GM21717 (cell line): ENCODE results near the gene OR1J4.
"Not testable (repeated sequence)": the region's sequence is repeated elsewhere in the genome, so short reads cannot be mapped to it uniquely, and the experiment has no call there.

ENCODE experiments used
- ATAC-seq: cut with Tn5 transposase; IDR thresholded peaks from one replicate; pipeline ENCODE4 v1.9.1; 2021; ENCODE audit warnings: mild to moderate bottlenecking, moderate library complexity; ENCODE audit not compliant: unreplicated experiment

Gene OR1J4, protein sequence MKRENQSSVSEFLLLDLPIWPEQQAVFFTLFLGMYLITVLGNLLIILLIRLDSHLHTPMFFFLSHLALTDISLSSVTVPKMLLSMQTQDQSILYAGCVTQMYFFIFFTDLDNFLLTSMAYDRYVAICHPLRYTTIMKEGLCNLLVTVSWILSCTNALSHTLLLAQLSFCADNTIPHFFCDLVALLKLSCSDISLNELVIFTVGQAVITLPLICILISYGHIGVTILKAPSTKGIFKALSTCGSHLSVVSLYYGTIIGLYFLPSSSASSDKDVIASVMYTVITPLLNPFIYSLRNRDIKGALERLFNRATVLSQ

DNA sequence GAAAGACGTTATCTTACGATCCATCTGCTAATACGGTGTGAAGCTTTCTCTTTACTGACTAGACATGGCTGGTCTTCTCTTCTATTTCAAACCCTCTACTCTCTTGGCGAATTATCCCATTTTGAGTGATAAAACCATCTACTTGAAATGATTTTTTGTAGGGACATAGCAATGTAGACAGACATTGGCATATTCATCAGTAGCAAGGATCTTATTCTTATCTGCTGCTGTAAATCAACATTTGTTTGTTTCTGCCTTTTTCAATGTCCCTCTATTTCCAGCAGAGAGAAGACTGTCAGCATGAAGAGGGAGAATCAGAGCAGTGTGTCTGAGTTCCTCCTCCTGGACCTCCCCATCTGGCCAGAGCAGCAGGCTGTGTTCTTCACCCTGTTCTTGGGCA lies at the start of gene OR1J4:
Gene OR1J4 (plus strand): TSS at position 301 of the 400 bp plus-strand sequence. CDS start 0 bp downstream, at position 301.
- ATAC-seq, result no peak

DNA sequence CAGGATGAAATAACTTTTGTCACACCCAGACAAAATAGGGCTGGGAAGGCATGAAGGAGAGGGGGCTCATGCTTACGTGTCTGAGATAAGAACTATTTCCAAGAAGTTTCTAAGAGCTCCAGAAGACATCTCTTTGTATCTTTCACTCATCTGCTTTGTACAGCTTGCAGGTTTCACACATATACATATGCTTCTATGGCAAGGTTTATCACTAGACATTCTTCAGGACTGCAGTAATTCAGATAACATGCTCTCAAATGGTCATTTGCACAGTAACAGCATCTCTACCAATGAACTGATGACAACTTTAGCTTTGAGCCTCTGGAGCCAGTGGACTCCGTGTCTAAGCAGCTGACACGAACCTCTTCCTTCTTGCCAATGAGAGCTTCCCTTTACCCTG lies 44.4 kb upstream of the OR1J4 start:
- no peak for ATAC-seq

DNA sequence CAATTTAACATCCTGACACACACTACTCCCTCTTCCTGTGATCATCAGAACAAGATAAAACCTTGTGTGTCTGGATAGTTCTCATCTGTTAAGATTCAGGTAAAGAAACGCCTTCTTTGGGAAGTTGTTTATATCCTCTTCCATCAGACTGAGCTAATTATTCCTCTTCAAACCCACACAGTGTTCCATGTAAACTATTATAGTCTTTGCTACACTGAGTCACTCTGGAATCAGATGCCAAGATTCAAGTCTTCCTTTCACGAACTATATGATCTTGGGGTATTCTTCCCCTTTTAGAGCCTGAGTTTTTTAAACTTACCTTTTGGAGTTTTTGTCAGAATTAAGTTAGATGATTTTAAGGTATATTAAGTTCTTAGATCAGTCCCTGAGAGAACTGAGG lies 43.2 kb upstream of the OR1J4 start:
- no peak for ATAC-seq

DNA sequence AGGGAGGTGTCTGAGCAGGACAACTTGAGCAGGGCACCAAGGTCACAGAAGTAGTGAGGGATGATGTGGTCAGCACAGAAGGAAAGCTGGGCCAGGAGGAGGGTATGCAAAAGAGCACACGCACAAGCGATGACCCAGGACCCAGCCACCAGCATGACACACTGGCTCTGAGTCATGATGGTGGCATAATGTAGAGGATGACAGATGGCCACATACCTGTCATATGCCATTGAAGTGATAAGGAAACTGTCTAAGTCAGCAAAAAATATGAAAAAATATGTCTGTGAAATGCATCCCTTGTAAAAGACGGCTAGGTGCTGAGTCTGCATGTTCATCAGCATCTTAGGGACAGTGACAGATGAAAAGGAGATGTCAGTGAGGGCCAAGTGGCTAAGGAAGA lies 41.6 kb upstream of the OR1J4 start:
- no peak for ATAC-seq

DNA sequence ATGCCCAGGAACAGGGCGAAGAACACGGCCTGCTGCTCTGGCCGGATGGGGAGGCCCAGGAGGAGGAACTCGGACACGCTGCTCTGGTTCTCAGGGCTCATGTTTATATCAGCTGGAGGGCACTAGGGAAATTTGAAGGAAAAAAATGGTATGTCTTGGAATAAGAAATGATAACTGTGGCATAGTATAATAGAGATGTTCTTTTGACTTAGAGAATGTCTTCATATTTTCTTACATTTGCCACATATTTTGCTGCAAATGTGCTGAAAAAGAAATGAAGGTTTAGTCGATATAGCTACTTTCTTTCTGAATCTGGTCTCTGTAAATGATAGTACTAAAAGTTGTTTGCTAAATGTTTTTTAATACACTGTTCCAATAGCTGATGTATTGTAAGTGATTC lies 41.1 kb upstream of the OR1J4 start, which contains the start of gene OR1J1:
Gene OR1J1 (minus strand): TSS at position 101 of the 400 bp plus-strand sequence. CDS start 0 bp downstream, at position 101.
- ATAC-seq, result no peak

DNA sequence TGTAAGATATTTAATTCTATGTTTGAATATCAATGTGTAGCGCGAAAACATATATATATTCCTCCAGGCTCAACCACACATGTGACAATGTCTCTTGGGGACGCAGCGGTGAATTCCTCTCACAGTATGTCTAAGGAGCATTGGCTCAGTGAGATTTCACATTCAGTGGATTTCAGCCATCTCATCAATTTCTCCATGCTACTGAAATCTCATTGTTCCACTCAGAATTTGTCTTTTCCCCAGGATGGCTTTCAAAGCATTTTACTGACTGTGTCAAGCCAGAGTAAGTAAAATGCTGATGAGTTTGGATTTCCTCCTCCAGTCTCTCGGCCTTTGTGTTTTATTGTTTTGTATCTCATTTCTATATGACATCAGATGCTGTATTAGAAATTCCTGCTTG lies 39.9 kb upstream of the OR1J4 start:
- no peak for ATAC-seq

DNA sequence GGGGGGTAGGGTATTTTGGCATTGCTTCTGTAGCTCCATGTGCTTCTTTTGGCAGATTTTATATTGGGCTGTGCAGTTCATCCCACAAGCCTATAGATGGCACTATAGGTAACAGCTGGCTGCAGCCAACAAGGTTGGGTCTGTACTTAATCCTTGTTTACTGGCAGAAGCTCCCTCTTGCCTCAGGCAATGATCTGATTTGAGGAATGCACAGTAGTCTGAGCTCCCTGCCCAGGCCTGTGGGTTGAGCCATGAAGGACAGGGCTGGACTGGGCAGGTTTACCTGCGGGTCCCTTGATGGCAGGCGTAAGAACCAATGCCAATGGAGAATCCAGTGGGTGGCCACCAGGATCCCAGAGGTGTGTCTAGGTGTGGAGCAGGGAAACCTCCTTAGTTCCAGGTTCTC lies 20.1 kb upstream of the OR1J4 start:
- no peak for ATAC-seq

DNA sequence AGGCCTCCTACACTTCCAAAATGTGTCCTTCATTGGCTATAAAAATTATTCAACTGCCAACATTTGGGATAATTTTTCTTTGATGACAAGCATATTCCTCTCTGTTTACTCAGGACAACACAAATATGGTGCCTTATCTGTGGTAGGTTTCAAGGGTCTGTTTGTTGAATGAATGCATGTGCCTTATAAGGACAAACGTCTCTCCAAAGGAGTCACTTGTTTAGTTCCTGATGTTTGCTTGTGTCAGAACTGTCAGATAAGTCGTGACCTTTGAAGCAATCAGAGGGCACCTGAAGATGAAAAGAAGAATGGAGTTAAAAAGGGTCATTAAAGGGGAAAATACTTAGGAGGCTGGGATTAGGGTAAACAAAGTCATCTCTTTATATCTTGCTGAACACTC lies 12.0 kb upstream of the OR1J4 start:
- ATAC-seq, result no peak

DNA sequence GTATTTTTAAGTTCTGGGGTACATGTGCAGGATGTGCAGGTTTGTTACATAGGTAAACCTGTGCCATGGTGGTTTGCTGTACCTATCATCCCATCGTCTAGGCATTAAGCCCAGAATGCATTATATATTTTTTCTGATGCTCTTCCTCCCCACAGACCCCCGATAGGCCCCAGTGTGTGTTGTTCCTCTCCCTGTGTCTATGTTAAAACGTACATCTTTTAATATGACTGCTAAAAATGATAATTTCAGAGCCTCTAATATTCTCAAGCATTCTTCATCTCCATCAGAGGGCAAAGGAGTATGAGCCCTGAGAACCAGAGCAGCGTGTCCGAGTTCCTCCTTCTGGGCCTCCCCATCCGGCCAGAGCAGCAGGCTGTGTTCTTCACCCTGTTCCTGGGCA lies 8.4 kb upstream of the OR1J4 start, which contains the start of gene OR1J2:
Gene OR1J2 (plus strand): TSS at position 301 of the 400 bp plus-strand sequence. CDS start 0 bp downstream, at position 301.
- ATAC-seq, result no peak

DNA sequence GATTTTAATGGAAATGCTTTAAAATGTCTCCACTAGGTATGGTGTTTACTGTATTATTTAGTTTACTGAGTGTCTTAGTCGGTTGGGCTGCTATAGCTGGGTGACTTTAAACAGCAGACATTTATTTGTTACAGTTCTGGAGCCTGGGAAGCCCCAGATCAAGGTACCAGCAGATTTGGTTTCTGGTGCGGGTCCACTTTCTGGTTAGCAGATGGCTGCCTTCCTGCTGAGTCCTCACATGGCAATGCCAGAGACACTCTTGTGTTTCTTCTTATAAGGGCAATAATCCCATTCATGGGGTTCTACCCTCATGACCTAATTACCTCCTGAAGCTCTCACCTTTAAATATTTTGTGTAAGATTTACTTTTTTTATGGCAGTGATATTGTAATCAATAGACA lies 715 bp upstream of the OR1J4 start:
- no peak for ATAC-seq

DNA sequence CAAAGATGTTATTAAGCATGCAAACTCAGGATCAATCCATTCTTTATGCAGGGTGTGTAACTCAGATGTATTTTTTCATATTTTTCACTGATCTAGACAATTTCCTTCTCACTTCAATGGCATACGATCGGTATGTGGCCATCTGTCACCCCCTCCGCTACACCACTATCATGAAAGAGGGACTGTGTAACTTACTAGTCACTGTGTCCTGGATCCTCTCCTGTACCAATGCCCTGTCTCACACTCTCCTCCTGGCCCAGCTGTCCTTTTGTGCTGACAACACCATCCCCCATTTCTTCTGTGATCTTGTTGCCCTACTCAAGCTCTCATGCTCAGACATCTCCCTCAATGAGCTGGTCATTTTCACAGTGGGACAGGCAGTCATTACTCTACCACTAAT lies 435 bp downstream of the OR1J4 start:
- ATAC-seq, result no peak

DNA sequence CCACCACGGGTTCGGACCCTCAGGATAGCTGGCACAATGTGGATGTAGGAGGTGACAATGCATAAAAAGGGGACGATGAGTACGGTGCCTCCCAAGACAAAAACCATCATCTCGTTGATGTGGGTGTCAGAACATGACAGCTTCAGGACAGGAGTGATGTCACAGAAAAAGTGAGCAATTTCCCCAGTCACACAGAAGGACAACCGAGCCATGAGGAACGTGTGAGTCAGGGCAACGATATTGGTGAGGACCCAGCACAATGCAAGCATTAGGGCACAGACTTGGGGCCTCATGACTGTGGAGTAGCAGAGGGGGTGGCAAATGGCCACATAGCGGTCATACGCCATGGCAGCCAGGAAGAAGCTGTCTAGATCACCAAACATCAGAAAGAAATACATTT lies 7.7 kb downstream of the OR1J4 start:
- no peak for ATAC-seq

DNA sequence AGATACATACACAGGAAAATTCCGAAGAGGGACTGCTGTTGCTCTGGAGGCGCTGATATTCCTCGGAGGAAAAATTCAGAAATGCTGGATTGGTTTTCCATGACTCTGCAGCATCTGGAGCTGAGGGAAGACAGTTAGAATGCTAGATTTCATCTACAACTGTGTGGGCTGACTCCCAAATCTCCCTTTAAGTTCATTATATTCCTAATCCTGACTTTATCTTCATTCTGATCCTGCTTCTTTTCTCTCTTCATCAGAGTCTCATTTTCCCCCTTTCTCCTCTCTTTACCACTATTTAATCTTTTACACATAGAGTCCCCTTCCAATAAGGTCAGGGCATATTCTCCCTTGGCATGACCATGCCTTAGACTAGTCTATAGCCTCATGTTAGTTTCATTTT lies 8.3 kb downstream of the OR1J4 start, which contains the start of gene OR1N1:
Gene OR1N1 (minus strand): TSS at position 101 of the 400 bp plus-strand sequence. CDS start 0 bp downstream, at position 101.
- ATAC-seq, result no peak

DNA sequence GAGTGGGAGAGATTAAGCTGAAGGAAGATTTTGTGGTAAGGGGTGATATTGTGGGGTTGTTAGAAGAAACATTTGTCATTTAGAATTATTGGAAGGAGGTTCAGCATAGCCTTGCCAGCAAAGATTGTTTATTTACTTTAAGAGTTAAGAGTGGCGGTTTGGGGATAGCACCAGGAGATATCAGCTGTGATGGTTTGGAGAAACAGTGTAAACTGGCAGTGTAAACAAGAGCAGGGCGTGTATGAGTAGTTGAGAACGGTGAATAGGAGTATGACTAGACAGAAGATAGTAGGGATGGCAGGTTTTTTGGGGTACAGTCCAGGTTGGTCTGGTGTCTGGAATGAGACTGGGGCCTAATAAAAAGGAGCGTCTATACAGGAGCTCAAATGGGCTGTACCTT lies 12.2 kb downstream of the OR1J4 start:
- ATAC-seq, result not testable (repeated sequence)

DNA sequence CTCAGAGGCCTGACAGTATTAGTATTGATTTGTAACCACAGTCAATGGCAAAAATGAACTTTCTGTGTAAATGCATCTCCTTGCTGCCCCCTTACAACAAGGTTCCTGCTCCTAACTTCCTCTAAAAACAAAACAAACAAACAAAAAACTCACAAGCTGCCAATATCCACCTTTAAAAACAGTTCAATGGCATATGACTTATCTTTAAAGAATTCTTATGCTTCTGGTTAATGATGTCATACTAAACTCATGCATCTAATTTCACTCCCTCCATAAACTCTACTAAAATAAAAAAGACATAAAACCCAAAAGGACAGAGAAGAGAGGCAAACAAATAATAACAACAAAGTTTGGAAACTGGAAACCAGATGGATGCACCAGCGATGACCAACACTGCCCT lies 17.2 kb downstream of the OR1J4 start:
- ATAC-seq, result no peak

DNA sequence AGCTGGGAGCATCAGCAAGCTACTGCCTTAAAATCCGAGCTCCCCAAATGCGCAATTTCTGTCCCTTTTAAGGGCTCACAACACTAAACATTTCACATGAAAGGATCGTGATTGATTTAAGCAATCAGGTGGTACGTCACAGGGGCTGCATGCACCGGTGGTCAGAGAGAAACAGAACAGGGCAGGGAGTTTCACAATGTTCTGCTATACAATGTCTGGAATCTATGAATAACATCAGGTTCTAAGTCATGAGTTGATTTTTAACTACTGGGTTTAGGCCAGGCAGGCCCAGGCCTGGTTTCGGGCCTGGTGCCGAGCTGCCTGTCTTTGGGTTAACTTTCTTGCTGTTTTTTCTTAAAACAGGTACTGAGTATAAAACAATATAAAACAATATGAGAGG lies 18.1 kb downstream of the OR1J4 start:
- not testable (repeated sequence) for ATAC-seq

DNA sequence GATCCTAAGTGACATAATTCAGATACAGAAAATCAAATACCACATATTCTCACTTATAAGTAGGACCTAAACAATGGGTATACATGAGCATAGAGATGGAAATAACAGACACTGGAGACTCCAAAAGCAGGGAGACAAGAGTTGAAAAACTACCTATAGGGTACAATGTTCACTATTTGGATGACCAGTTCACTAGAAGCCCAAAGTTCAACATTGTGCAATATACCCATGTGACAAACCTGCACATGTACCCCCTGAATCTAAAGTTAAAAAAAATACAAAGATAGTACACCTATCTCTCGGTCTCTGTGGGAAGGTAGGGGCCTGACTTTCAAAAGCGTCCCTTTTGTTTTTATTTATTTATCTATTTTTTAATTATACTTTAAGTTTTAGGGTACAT lies 19.8 kb downstream of the OR1J4 start:
- ATAC-seq, result no peak

DNA sequence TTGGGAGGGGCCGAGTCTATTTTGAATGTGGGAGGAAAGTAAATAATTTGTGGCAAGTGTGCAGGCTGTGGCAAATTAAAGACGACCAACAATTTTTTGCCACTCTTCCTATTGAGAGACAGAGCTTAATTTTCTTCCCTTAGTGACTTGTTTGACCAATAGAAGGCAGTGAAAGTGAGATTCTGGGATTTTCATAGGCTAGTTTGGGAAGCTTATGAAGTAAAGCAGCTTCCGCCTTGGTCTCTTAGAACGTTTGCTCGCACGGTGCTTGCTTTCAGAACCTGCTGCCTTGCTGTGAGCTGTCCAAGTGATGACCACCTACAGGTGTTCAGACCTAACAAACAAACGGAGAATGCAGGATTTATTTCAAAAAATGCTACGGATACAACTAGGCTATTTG lies 27.3 kb downstream of the OR1J4 start:
- no peak for ATAC-seq

DNA sequence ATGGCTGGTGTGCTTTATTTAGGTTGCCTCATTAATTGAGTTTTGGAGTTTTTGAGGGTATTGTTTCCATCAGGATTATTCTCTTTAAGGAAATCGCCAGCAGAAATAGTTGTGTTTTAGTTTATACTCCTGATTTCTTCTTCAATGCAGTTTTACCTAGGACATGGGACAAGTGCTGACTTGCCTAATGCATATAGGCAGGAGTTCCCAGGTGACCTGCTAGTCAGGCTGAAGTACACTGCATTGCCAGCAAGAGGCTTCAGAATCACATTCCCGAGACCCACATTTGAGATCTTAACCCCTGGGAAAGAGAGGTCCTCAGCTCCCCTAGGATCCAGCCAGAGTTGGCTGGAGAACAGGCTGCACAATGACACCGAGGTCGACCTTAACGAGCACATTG lies 32.4 kb downstream of the OR1J4 start:
- no peak for ATAC-seq

DNA sequence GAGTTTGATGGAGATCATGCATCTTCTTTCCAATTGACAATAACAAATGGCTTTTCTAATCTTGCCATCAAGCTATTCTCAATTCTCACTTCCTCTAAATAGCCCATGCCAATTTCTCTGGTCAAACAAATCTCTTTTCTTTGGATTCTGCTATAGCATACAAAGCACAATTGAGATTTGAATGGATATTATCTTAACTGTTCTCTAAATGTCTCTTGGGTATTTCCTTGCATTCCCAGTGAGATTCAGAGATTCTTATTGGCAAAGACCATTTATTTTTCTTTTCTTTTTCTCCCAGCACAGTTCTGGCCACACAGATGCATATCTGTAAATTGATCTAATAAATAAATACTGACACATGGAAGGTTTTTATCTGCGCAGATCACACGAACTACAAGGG lies 33.9 kb downstream of the OR1J4 start, which contains the start of gene OR1N2:
Gene OR1N2 (plus strand): TSS at position 301 of the 400 bp plus-strand sequence. CDS start 100 bp downstream, outside the sequence.
- ATAC-seq, result no peak

DNA sequence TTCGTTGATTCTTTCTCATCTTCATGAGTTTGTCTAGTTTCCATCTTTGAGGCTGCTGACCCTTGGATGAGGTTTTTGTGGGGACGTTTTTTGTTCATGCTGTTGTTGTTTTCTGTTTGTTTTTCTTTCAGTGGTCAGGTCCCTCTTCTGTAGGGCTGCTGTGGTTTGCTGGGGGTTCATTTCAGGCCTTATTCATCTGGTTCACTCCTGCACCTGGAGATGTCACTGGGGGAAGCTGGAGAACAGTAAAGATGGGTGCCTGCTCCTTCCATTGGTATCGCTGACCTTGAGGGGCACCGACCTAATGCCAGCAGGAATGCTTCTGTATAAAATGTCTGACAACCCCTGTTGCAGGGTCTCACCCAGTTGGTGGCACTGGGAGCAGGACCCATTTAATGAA lies 42.5 kb downstream of the OR1J4 start:
- ATAC-seq, result no peak

DNA sequence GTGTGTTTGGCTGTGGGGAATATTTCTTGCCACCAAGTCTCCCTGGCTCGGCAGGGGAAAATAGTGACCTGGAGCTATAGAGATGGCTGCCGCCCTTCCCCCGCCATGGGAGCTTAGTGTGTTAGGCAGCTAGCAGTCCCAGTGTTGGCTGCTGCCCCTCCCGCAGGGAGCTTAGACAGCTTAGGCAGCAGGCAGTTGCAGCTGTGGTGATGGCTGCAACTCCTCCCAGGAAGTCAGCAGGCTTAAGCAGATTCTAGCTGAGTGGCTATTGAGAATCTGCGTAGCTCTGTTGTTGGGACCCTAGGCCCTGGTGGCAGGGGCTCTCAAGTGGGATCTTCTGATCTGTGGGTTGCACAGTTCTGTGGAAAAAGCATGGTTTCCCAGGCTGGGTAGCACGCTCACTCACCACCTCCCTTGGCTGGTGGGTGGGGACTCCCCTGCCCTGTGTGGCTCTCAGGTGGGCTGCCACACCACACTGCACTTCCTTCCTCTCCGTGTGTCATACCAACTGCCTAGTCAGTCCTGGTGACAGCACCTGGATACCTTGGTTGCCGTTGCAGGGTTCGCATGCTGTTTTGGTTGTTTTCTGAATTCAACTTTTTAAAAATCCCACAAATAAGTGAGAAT lies 43.3 kb downstream of the OR1J4 start:
- ATAC-seq, result no peak
